Measurements from ENCODE around the gene CALU.

- TF ChIP-seq EZH2 (IDR thresholded peaks at IDR 0.05) (no peak), POLR2AphosphoS5 (IDR thresholded peaks at IDR 0.05; ENCODE audit: borderline replicate concordance, low read depth, low read length) (no peak), FOXP2 (optimal IDR thresholded peaks at IDR 0.05; ENCODE audit: control extremely low read depth, extremely low read length, insufficient read depth) (no peak)
Observed at GRCh38 chr7:128741491-128741890, 2.3 kb downstream of the CALU start.

Measured in SK-N-MC (cell line).